Left lung (tissue), 10 donors: ENCODE data around the gene DPYSL3. TPM values are rescaled to one million over a fixed set of nuclear protein-coding genes. Genes with fewer than 3 reads are reported as not detected.
A peak's percentile ranks its signal among the peaks of the same experiment; 100 is the strongest.

Experiments used
- ATAC-seq: fragments of 200-7000 bp; cut with Tn5 transposase; one replicate; pipeline ENCODE4 v1.9.1; 2020; ENCODE audit warnings: moderate library complexity
- DNase-seq, 4 donors: peaks; one replicate each; pipeline ENCODE4 v3.0.0-alpha.2; 2013 to 2020
- H3K27ac ChIP-seq, 2 donors: fragments of 200-600 bp; sonication (generic) in 1 of 2; one replicate each; pipeline versions ENCODE4 v1.5.0 to v1.8.0; 2020 to 2021
- H3K27me3 ChIP-seq, 2 donors: fragments of 200-600 bp; sonication (generic) in 1 of 2; one replicate each; pipeline versions ENCODE4 v1.5.0 to v1.8.0; 2020 to 2021
- H3K36me3 ChIP-seq, 2 donors: fragments of 200-600 bp; sonication (generic) in 1 of 2; one replicate each; pipeline versions ENCODE4 v1.5.0 to v1.8.0; 2020 to 2021
- H3K4me1 ChIP-seq, 2 donors: fragments of 200-600 bp; one replicate each; pipeline ENCODE4 v1.8.0; 2021
- H3K4me3 ChIP-seq, 2 donors: fragments of 200-600 bp; sonication (generic) in 1 of 2; one replicate each; pipeline versions ENCODE4 v1.5.0 to v1.8.0; 2020 to 2021; ENCODE audit warnings: mild to moderate bottlenecking in 1 of 2
- H3K9me3 ChIP-seq, 2 donors: fragments of 200-600 bp; sonication (generic) in 1 of 2; one replicate each; pipeline versions ENCODE4 v1.5.0 to v1.8.0; 2020 to 2021
- CTCF ChIP-seq, 2 donors: fragments of 200-600 bp; sonication (generic) in 1 of 2; IDR thresholded peaks; one replicate each; pipeline versions ENCODE4 v1.5.0 to v1.8.0; 2021; ENCODE audit warnings: antibody characterized with exemption in 2 of 2
- intact Hi-C, 2 donors: fragments of 100-400 bp; cut with DNase I; formaldehyde crosslinking; loops; one replicate each; pipeline versions ENCODE4 v1.11.2 to v1.14.2; 2022
- polyA plus RNA-seq, 6 donors: library from polyadenylated mRNA; unstranded; fragments of 120-200 nt; gene quantifications; one replicate each; pipeline ENCODE4 v1.2.1, GENCODE V29; 2013; ENCODE audit not compliant: insufficient read length in 6 of 6
- total RNA-seq, 2 donors: library from RNA; stranded (reverse); fragmentation: NEBNext Ultra II Directional; extraction: Animal tissue kit (Norgen Biotek cat#: 25700); gene quantifications; one replicate each; pipeline ENCODE4 v1.2.1, GENCODE V29; 2021
- donor health status: DM: no; HTN: yes; CAD: no.
- donor health status: DM: no; HTN: no; CAD: no.

The DPYSL3 gene
- total and polyA plus RNA-seq, 8 donors: 64.3 to 94.3 (median 79.0) TPM

GRCh38 chr5:147453875-147454814 lies 55.7 kb downstream of the DPYSL3 start:
- Histone ChIP-seq H3K4me3 (peak overlapping the region; percentile 63 to 67), H3K27ac (peak overlapping the region; percentile 80 to 90), H3K4me1 (peaks cover 14 to 25% of the 10 kb centered on the region in 2 donors), H3K27me3 (peaks cover 0 to 52% of the 10 kb centered on the region in 2 donors), H3K36me3 (no peaks in the 10 kb centered on the region), H3K9me3 (no peaks in the 10 kb centered on the region)
- peak; percentile 89 to 94 (median 92) for DNase-seq
- peak; percentile 92 for ATAC-seq
- peak; percentile 87 to 94 for TF ChIP-seq CTCF (IDR thresholded peaks at IDR 0.05)
- intact Hi-C loops: loop anchor here in 1 of 2 donors (10.0 kb wide), 1 partner anchor 101 kb away; no protein-coding TSS in a partner anchor

GRCh38 chr5:147452165-147452811 lies 57.6 kb downstream of the DPYSL3 start:
- Histone ChIP-seq H3K36me3 (no peaks in the 10 kb centered on the region), H3K27me3 (peaks cover 0 to 52% of the 10 kb centered on the region in 2 donors), H3K4me3 (peak overlapping the region in 1 of 2 donors; percentile 67), H3K27ac (no peak overlapping the region), H3K9me3 (no peaks in the 10 kb centered on the region), H3K4me1 (peaks cover 14 to 25% of the 10 kb centered on the region in 2 donors)
- no peak for DNase-seq
- no peak for ATAC-seq
- intact Hi-C loops: loop anchor here in 1 of 2 donors (10.0 kb wide), 1 partner anchor 103 kb away; no protein-coding TSS in a partner anchor
- no peak for TF ChIP-seq CTCF (IDR thresholded peaks at IDR 0.05)

GRCh38 chr5:147451193-147451592 lies 58.7 kb downstream of the DPYSL3 start:
- Histone ChIP-seq H3K27me3 (peaks cover 0 to 49% of the 10 kb centered on the region in 2 donors), H3K36me3 (no peaks in the 10 kb centered on the region), H3K4me3 (no peak overlapping the region), H3K9me3 (no peaks in the 10 kb centered on the region), H3K4me1 (peaks cover 19 to 25% of the 10 kb centered on the region in 2 donors), H3K27ac (no peak overlapping the region)
- ATAC-seq (no peak), DNase-seq (no peak)
- TF ChIP-seq CTCF (IDR thresholded peaks at IDR 0.05): no peak
- intact Hi-C loops: loop anchor here in 1 of 2 donors (10.0 kb wide), 1 partner anchor 104 kb away; no protein-coding TSS in a partner anchor

GRCh38 chr5:147450606-147451005 lies 59.3 kb downstream of the DPYSL3 start:
- Histone ChIP-seq H3K9me3 (no peaks in the 10 kb centered on the region), H3K27ac (no peak overlapping the region), H3K27me3 (peaks cover 0 to 46% of the 10 kb centered on the region in 2 donors), H3K36me3 (no peaks in the 10 kb centered on the region), H3K4me1 (peaks cover 20 to 24% of the 10 kb centered on the region in 2 donors), H3K4me3 (no peak overlapping the region)
- DNase-seq (no peak), ATAC-seq (no peak)
- intact Hi-C loops: loop anchor here in 1 of 2 donors (10.0 kb wide), 1 partner anchor 104 kb away; no protein-coding TSS in a partner anchor
- no peak for TF ChIP-seq CTCF (IDR thresholded peaks at IDR 0.05)
